Frontal cortex (tissue), 4 donors: ENCODE data around the gene SORBS2. TPM values are rescaled to one million over a fixed set of nuclear protein-coding genes. Genes with fewer than 3 reads are reported as not detected.

Source experiments
- DNase-seq, 2 donors: peaks; one replicate each; pipeline ENCODE4 v3.0.0; 2012; ENCODE audit warnings: low spot score in 2 of 2
- FAIRE-seq: peaks from 2 replicates; lab custom pipeline; 2012; peaks lifted over from hg19 to GRCh38; lab: Jason Lieb, UNC
- total RNA-seq: library from RNA; depleted of rRNA; stranded (reverse); fragments of >200 nt; gene quantifications from one replicate; pipeline ENCODE4 v1.2.3, GENCODE V29; 2014
- donor health status: control.
- donor health status: control.
- donor health status: control.

Gene SORBS2
- total RNA-seq, 1 donor from 2014 or later = 46.9 TPM

GRCh38 chr4:185809533-185810071 is 2.4 kb downstream of the SORBS2 start:
- DNase-seq (no peak), FAIRE-seq (no peak)

DNA sequence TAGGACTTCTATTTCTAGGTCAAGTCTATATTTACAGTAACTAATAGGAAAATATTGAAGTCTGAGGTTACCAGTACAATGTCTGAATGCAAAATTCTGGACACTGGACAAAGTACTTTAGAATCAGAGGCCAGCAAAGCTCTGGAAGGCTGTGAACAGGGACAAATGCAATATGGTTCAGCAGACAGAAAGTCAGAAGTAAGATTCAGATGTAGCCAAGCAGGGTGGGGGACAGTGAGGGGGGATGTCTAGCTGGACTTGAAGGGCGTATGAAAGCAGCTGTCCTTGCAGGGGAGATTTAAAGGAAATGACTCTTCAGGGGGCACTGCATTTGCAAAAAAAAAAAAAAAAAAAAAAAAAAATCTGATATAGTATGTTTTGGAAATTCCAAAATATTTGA is 2.9 kb downstream of the SORBS2 start:
- FAIRE-seq (no peak), DNase-seq (no peak)

DNA sequence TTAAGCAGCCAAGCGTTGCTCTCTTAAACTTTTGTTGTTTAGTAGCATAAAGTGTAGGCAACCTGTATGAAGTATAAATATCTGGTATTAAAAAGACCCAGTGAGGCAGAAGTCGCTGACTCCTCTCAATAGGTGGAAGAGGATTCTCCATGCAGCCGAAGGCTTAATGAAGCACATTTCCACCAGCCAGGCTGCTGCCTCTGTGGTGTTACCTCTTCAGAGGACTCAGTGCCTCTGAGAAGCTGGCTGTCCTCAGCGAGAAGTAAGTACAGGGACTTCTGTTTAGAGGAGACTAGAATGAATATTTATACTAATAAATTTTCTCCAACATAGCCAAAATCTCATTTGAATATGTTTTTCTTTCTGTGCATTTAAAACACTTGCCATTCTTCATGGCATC is 6.0 kb downstream of the SORBS2 start:
- FAIRE-seq (no peak), DNase-seq (no peak)

DNA sequence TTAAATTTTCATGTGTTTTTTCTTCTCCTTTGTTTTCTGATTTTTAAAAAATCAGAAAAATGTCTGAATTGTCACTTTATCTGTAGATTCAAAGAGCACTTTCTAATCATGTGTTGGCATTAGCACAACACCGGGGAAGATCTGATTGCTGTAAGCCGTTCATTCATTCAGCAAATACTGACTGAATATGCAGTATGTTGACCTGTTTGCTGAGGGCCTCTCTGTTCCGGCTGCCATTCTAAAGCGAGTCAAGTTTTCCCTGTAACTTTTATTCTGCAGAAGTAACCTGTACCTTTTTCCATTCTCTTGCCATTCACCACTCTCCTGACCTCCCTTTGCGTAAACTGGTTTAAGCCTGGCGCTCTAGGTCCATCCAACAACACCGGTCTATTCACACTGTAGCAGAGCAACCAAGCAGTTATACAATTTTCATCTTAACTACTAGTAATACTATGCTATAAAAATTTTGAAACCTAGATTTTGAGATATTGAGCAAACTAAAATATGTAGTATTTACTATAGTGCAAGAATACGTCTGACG is 6.7 kb downstream of the SORBS2 start:
- DNase-seq (no peak), FAIRE-seq (no peak)

DNA sequence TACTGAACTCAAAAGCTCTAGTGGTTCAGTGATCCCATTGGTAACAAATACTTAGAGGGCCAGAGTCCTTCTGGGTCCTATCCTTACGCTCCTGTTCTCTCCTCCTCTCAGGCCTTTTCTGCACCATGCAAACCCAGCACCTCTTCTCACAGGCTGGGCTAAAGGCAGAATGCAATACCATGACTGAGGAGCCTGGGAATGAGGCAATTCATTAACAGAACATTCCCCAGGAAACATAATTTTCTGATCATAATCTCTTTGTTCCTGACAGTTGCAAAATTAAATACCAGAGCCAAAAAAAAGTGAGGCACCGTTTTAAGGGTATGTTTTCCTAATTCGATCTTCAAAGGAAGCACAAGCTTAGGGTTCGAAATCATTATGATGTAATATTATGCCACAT is 9.0 kb downstream of the SORBS2 start:
- DNase-seq (no peak), FAIRE-seq (no peak)

GRCh38 chr4:185801471-185801870 is 10.5 kb downstream of the SORBS2 start:
- FAIRE-seq (no peak), DNase-seq (no peak)

- DNase-seq (no peak), FAIRE-seq (no peak)
These were observed 11.6 kb downstream of the SORBS2 start for GRCh38 chr4:185800266-185800945.

- DNase-seq = no peak
- FAIRE-seq = no peak
These were observed 12.6 kb downstream of the SORBS2 start for GRCh38 chr4:185799442-185799841.

DNA sequence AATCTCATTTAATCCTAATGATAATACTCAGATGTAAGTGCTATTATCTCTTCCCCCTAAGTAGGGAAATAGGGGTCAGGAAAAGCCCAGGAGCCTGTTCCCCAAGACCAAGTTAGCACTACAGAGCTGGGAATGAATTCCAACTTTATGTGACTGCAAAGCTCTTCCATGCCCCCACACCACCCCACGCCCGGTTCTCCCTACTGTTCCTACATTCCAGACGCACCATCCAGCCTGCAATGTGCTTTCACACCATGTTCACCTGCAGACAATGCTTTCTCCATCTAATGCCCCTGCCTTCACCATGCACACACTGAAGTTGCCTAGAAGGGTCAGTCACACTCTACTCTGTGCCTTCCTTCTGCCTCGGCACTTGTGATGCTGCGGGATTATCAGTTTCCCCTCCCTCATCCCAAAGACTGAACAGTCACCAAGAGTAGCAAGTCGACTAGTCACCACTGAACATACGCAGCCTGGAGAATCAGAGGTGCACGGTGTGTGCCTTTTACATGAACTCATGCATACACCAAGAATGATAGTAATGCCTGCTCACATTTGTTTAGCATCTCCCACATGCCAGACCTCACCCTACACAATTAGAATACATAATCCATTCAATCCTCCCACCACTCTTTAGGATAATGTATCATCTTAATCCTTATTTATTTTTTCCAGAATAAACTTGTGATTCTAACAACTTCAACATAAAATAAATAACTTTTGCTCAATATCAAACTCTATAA is 14.2 kb downstream of the SORBS2 start:
- no peak for DNase-seq

DNA sequence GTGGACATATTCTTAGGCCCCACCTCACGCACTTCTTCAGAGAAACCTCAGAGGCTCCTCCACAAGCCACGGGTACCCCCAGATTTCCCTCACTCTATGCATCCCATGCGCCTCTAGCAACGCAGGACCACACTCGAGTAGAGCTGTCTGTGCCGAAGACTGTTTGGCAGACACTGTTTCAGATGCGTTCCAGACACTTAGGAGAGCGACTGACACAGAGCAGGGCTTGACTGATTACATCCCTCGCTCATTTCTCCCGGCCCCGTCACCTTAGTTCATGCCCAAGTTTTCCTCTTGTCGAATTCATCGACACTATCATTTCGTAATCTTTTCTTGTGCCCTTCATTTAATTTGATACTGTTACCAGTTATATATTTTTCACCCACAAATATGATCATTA is 15.0 kb downstream of the SORBS2 start:
- FAIRE-seq = no peak
- no peak for DNase-seq

More for the DNA sequence above, 14.2 kb downstream of the SORBS2 start:
- FAIRE-seq = no peak

GRCh38 chr4:185796176-185796575 is 15.8 kb downstream of the SORBS2 start:
- FAIRE-seq = no peak
- DNase-seq = no peak

GRCh38 chr4:185794637-185795036 is 17.4 kb downstream of the SORBS2 start:
- FAIRE-seq = no peak
- DNase-seq = no peak

- DNase-seq = no peak
- no peak for FAIRE-seq
These were observed 18.3 kb downstream of the SORBS2 start for GRCh38 chr4:185793716-185794115.

DNA sequence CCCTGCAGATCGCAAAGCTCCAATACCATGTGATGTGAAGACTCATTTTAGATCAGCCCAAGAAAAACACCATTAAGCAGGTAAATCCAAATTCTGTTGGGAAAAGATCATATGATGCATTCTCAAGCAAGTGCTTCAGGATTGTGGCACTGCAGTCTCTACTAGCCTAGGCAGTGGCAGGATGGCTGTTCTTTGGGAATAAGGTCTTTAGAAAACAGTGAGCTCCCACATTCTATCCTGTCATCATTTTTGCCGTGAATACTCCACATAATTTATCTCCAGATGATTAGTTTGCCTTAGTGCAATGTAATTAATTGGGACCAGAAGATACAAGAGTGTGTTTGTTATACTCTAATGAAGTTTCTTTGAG is 18.9 kb downstream of the SORBS2 start:
- FAIRE-seq (no peak), DNase-seq (no peak)

DNA sequence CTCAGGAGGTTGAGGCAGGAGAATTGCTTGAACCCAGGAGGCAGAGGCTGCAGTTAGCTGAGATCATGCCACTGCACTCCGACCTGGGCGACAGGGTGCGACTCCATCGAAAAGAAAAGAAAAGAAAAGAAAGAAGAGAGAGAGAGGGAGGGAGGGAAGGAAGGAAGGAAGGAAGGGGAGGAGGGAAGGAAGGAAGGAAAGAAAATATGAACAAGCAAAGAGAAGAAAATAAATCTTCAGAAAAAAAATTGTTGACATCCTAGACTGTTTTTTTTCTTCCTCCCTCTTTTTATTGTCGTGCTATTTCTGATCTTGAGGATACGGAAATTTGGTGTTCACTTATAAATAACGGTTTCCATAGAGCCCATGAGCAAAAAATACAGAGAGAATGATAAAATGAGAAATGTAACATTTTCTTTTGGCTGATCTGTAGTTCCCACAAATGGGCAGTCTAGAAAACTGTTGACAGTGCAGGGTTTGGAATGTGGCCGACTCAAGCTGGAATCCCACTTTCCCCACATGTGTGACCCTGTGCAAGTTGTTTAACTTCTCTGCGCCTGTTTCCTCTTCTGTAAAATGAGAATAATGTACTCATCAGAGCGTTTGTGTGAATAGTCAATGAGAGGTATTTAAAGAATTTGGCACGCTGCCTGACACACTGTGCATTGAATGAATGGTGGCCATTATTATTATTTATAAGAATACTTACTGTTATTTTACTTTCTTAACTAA is 19.4 kb downstream of the SORBS2 start:
- DNase-seq (no peak), FAIRE-seq (no peak)

- DNase-seq (no peak), FAIRE-seq (no peak)
These were observed 23.9 kb downstream of the SORBS2 start for GRCh38 chr4:185787926-185788679.

DNA sequence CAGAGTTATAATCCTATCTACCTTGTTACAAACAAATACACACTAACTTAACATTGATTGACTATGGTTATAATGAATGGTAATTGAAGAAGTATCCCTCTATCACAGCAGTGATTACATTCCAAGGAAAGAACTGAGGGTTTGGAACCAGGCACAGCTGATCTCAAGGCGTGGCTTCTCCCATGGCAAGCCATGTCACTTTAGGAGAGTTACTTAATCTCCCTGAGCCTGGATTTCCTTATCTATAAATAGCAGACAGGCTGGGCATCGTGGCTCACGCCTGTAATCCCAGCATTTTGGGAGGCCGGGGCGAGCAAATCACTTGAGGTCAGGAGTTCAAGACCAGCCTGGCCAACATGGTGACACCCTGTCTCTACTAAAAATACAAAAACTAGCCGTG is 25.6 kb downstream of the SORBS2 start:
- DNase-seq (no peak), FAIRE-seq (no peak)

GRCh38 chr4:185783574-185783973 is 28.4 kb downstream of the SORBS2 start:
- FAIRE-seq = no peak
- DNase-seq = no peak

DNA sequence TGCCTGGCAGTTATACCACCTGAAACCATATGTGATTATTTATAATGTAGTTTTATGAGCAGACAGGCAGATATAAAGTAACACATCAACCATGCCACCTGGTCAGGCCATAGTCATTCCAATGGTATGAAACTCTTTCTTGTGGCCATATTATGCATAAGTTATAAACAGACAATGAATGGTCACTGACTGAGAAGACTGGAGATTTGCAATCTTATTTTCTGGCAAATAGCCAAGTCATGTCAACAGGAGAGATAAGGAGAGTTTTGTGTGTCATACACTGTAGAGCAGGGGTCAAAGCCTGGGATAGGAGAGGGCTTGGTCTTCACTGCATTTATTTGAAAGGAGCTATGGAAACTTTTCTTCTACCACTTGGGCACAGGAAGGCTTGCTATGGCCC is 29.5 kb downstream of the SORBS2 start:
- DNase-seq (no peak), FAIRE-seq (no peak)
